ENCODE measurements around the gene PITRM1.
A peak's percentile ranks its signal among the peaks of the same experiment; 100 is the strongest.

The PITRM1 gene

DNA sequence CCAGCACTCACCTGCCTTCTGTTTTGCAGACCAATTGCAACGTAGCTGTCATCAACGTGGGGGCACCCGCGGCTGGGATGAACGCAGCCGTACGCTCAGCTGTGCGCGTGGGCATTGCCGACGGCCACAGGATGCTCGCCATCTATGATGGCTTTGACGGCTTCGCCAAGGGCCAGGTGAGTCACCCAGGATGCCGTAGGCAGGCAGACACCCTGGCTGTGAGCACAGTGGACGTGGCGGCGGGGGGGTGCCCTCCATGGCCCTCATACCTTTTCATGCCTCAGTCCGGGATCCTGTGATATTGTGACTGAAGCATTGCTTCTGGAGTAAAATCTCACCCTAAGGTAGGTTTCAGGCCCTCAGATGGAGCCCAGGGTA lies 59.2 kb downstream of the PITRM1 start:
- Histone ChIP-seq H3K14ac (ENCODE audit: low read length in 2 of 2) (no peak overlapping the region), H3K18ac (ENCODE audit: low read depth in 1 of 2, low read length in 2 of 2) (no peak overlapping the region), H2BK15ac (ENCODE audit: low read depth, poor library complexity, severe bottlenecking) (no peak overlapping the region), H3K4me1 (ENCODE audit: control insufficient read depth, insufficient read depth, low read depth, low read length) (peaks cover 28% of the 10 kb centered on the region), H3K4ac (ENCODE audit: low read depth in 1 of 2, low read length in 2 of 2) (no peak overlapping the region), H2BK12ac (ENCODE audit: low read length in 2 of 2) (no peak overlapping the region), H3K4me2 (ENCODE audit: low read length, poor library complexity, severe bottlenecking) (no peak overlapping the region), H2AK5ac (ENCODE audit: low read length, severe bottlenecking) (no peak overlapping the region), H4K91ac (ENCODE audit: low read length) (no peak overlapping the region), H4K8ac (ENCODE audit: low read length) (no peak overlapping the region), H2BK120ac (ENCODE audit: low read depth, low read length) (no peak overlapping the region), H3K27me3 (ENCODE audit: control insufficient read depth in 1 of 2, insufficient read depth in 1 of 2, low read length in 2 of 2) (no peaks in the 10 kb centered on the region), H3K4me3 (ENCODE audit: insufficient read depth in 1 of 2, low read depth in 1 of 2, low read length in 2 of 2) (no peak overlapping the region), H3K23ac (ENCODE audit: low read length in 2 of 2) (no peak overlapping the region), H3K36me3 (ENCODE audit: control insufficient read depth in 1 of 2, insufficient read depth in 2 of 2, low read depth in 1 of 2, low read length in 2 of 2) (peaks cover 71 to 75% of the 10 kb centered on the region in 2 experiments), H2BK5ac (ENCODE audit: low read depth, low read length, poor library complexity, severe bottlenecking) (no peak overlapping the region), H2AFZ (ENCODE audit: low read depth, low read length) (no peak overlapping the region), H3K9me3 (ENCODE audit: control insufficient read depth, low read length) (no peaks in the 10 kb centered on the region), H3K79me1 (replicated peaks; ENCODE audit: low read length, poor library complexity, severe bottlenecking) (peaks cover 30% of the 10 kb centered on the region), H3K9ac (ENCODE audit: low read length) (no peak overlapping the region), H3K27ac (ENCODE audit: low read length, poor library complexity, severe bottlenecking) (no peak overlapping the region)
- DNase-seq: no peak
- WGBS: 95% methylated on average over 19 of the region's 19 CpGs

DNA sequence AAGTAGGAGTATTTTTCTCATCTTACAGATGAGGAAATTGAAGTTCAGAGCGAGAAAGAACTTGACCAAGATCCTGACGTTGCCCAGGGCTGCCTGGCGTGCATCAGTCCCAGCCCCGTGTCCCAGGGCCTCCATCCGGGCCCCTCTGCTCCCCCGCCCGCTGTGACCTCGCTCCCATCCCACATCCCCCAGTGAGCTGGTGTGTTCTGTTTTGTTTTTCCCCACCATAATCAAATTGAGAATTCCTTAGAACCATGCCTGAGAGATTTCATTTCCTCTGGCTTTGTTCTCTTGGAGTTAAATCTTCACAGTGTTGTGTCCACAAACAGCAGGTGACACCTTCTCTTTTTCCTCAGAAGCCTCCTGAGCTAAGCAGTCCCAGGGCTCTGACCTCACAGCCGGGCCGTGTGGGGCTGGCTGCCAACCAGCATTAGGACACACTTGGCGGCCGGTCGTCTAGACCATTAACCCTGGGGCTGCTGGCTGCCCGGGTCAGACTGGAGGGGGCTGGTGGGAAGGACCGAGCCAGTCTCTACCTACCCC lies 60.9 kb downstream of the PITRM1 start:
- H3K18ac ChIP-seq (ENCODE audit: low read depth in 1 of 2, low read length in 2 of 2): no peak overlapping the region
- H3K27ac ChIP-seq (ENCODE audit: low read length, poor library complexity, severe bottlenecking): peak overlapping the region; percentile 75
- WGBS: 94% methylated on average over 15 of the region's 15 CpGs

DNA sequence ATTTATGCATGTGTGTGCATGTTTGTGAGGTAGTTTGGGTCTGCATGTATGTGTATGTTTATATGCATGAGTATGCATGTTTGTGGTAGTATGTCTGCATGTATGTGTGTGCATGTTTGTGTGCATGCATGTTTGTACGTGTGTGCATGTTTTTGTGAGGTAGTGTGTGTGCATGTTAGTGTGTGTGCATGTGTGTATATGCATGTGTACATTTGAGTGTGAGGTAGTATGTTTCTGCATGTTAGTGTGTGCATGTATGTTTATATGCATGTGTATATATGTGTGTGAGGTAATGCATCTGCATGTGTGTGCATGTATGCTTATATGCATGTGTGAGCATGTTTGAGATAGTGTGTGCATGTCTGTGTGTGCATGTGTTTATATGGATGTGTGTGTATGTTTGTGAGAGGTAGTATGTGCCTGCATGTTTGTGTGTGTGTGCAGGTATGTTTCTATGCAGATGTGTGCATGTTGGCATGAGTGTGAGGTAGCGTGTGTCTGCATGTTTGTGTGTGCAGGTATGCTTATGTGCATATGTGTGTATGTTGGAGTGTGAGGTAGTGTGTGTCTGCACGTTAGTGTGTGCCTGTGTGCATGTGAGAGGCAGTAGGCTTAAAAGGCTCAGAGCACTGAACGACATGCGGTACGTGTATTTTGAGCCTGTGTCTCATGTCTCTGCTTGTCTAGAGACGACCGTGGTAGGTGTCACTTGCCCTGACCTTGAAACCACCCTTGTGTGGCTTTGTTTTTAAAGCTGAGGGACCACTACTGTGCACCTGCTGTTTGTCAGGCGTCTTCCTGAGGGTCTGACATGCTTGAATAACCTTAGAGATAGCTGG lies 61.6 kb downstream of the PITRM1 start:
- no peak for DNase-seq
- H2BK15ac ChIP-seq (ENCODE audit: low read depth, poor library complexity, severe bottlenecking): no peak overlapping the region
- peaks cover 50 to 55% of the 10 kb centered on the region in 2 experiments for H3K36me3 ChIP-seq (ENCODE audit: control insufficient read depth in 1 of 2, insufficient read depth in 2 of 2, low read depth in 1 of 2, low read length in 2 of 2)
- 92% methylated on average over 9 of the region's 9 CpGs for WGBS
- H3K9ac ChIP-seq (ENCODE audit: low read length): no peak overlapping the region
- peaks cover 18% of the 10 kb centered on the region for H3K79me1 ChIP-seq (replicated peaks; ENCODE audit: low read length, poor library complexity, severe bottlenecking)
- no peak overlapping the region for H3K4me2 ChIP-seq (ENCODE audit: low read length, poor library complexity, severe bottlenecking)
- H4K8ac ChIP-seq (ENCODE audit: low read length): no peak overlapping the region
- no peak overlapping the region for H2BK5ac ChIP-seq (ENCODE audit: low read depth, low read length, poor library complexity, severe bottlenecking)
- H2BK12ac ChIP-seq (ENCODE audit: low read length in 2 of 2): no peak overlapping the region
- H4K91ac ChIP-seq (ENCODE audit: low read length): no peak overlapping the region
- no peak overlapping the region for H2AK5ac ChIP-seq (ENCODE audit: low read length, severe bottlenecking)
- peak overlapping the region; percentile 75 for H3K27ac ChIP-seq (ENCODE audit: low read length, poor library complexity, severe bottlenecking)
- H2BK120ac ChIP-seq (ENCODE audit: low read depth, low read length): no peak overlapping the region
- peak overlapping the region in 1 of 2 experiments; percentile 58 for H3K14ac ChIP-seq (ENCODE audit: low read length in 2 of 2)
- H3K4me1 ChIP-seq (ENCODE audit: control insufficient read depth, insufficient read depth, low read depth, low read length): peaks cover 39% of the 10 kb centered on the region
- no peak overlapping the region for H3K4ac ChIP-seq (ENCODE audit: low read depth in 1 of 2, low read length in 2 of 2)
- no peak overlapping the region for H3K4me3 ChIP-seq (ENCODE audit: insufficient read depth in 1 of 2, low read depth in 1 of 2, low read length in 2 of 2)
- H2AFZ ChIP-seq (ENCODE audit: low read depth, low read length): no peak overlapping the region
- H3K23ac ChIP-seq (ENCODE audit: low read length in 2 of 2): no peak overlapping the region
- H3K9me3 ChIP-seq (ENCODE audit: control insufficient read depth, low read length): no peaks in the 10 kb centered on the region
- H3K18ac ChIP-seq (ENCODE audit: low read depth in 1 of 2, low read length in 2 of 2): no peak overlapping the region
- no peaks in the 10 kb centered on the region for H3K27me3 ChIP-seq (ENCODE audit: control insufficient read depth in 1 of 2, insufficient read depth in 1 of 2, low read length in 2 of 2)

More for the DNA sequence above, 60.9 kb downstream of the PITRM1 start:
- Histone ChIP-seq H3K4ac (ENCODE audit: low read depth in 1 of 2, low read length in 2 of 2) (no peak overlapping the region), H3K9me3 (ENCODE audit: control insufficient read depth, low read length) (no peaks in the 10 kb centered on the region), H2AK5ac (ENCODE audit: low read length, severe bottlenecking) (peak overlapping the region; percentile 33), H3K14ac (ENCODE audit: low read length in 2 of 2) (no peak overlapping the region), H3K27me3 (ENCODE audit: control insufficient read depth in 1 of 2, insufficient read depth in 1 of 2, low read length in 2 of 2) (no peaks in the 10 kb centered on the region), H3K79me1 (replicated peaks; ENCODE audit: low read length, poor library complexity, severe bottlenecking) (peaks cover 22% of the 10 kb centered on the region), H2BK15ac (ENCODE audit: low read depth, poor library complexity, severe bottlenecking) (no peak overlapping the region), H3K4me3 (ENCODE audit: insufficient read depth in 1 of 2, low read depth in 1 of 2, low read length in 2 of 2) (no peak overlapping the region), H3K4me1 (ENCODE audit: control insufficient read depth, insufficient read depth, low read depth, low read length) (peaks cover 37% of the 10 kb centered on the region), H2BK12ac (ENCODE audit: low read length in 2 of 2) (no peak overlapping the region), H2BK120ac (ENCODE audit: low read depth, low read length) (no peak overlapping the region), H3K9ac (ENCODE audit: low read length) (no peak overlapping the region), H2BK5ac (ENCODE audit: low read depth, low read length, poor library complexity, severe bottlenecking) (no peak overlapping the region), H3K4me2 (ENCODE audit: low read length, poor library complexity, severe bottlenecking) (no peak overlapping the region), H4K8ac (ENCODE audit: low read length) (no peak overlapping the region), H3K36me3 (ENCODE audit: control insufficient read depth in 1 of 2, insufficient read depth in 2 of 2, low read depth in 1 of 2, low read length in 2 of 2) (peaks cover 57 to 62% of the 10 kb centered on the region in 2 experiments), H3K23ac (ENCODE audit: low read length in 2 of 2) (no peak overlapping the region), H4K91ac (ENCODE audit: low read length) (no peak overlapping the region), H2AFZ (ENCODE audit: low read depth, low read length) (no peak overlapping the region)
- DNase-seq: no peak

DNA sequence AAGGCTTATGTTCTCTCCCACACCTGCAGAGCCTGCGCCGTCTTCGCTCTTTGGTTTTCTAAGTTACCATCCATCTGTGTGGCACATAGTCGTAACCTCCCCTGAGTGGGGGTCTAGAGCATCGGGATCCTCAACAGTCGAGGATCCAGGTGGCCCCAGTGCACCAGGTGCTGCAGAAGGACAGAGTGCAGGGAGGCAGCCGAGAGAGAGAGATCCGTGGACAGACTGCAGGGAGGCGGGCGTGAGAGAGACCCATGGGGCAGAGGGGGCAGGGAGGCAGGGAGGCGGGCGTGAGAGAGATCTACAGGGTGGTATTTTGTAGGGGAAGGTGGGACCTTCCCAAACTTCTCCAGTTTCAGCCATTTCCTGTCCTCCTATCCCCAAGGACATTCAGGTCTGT lies 62.9 kb downstream of the PITRM1 start:
- H3K27me3 ChIP-seq (ENCODE audit: control insufficient read depth in 1 of 2, insufficient read depth in 1 of 2, low read length in 2 of 2): no peaks in the 10 kb centered on the region
- H2BK5ac ChIP-seq (ENCODE audit: low read depth, low read length, poor library complexity, severe bottlenecking): no peak overlapping the region
- H3K4ac ChIP-seq (ENCODE audit: low read depth in 1 of 2, low read length in 2 of 2): no peak overlapping the region
- H4K91ac ChIP-seq (ENCODE audit: low read length): no peak overlapping the region
- H3K27ac ChIP-seq (ENCODE audit: low read length, poor library complexity, severe bottlenecking): no peak overlapping the region
- WGBS: 85% methylated on average over 10 of the region's 12 CpGs
- no peak overlapping the region for H2AFZ ChIP-seq (ENCODE audit: low read depth, low read length)
- H3K79me1 ChIP-seq (replicated peaks; ENCODE audit: low read length, poor library complexity, severe bottlenecking): peaks cover 20% of the 10 kb centered on the region
- peak overlapping the region; percentile 31 for H2AK5ac ChIP-seq (ENCODE audit: low read length, severe bottlenecking)
- H3K4me3 ChIP-seq (ENCODE audit: insufficient read depth in 1 of 2, low read depth in 1 of 2, low read length in 2 of 2): no peak overlapping the region
- DNase-seq: no peak
- no peak overlapping the region for H4K8ac ChIP-seq (ENCODE audit: low read length)
- no peak overlapping the region for H2BK120ac ChIP-seq (ENCODE audit: low read depth, low read length)
- no peak overlapping the region for H2BK15ac ChIP-seq (ENCODE audit: low read depth, poor library complexity, severe bottlenecking)
- peaks cover 52 to 56% of the 10 kb centered on the region in 2 experiments for H3K36me3 ChIP-seq (ENCODE audit: control insufficient read depth in 1 of 2, insufficient read depth in 2 of 2, low read depth in 1 of 2, low read length in 2 of 2)
- H3K4me1 ChIP-seq (ENCODE audit: control insufficient read depth, insufficient read depth, low read depth, low read length): peaks cover 48% of the 10 kb centered on the region
- no peak overlapping the region for H3K9ac ChIP-seq (ENCODE audit: low read length)
- no peaks in the 10 kb centered on the region for H3K9me3 ChIP-seq (ENCODE audit: control insufficient read depth, low read length)
- H3K4me2 ChIP-seq (ENCODE audit: low read length, poor library complexity, severe bottlenecking): no peak overlapping the region
- no peak overlapping the region for H2BK12ac ChIP-seq (ENCODE audit: low read length in 2 of 2)
- H3K14ac ChIP-seq (ENCODE audit: low read length in 2 of 2): no peak overlapping the region
- H3K18ac ChIP-seq (ENCODE audit: low read depth in 1 of 2, low read length in 2 of 2): no peak overlapping the region
- H3K23ac ChIP-seq (ENCODE audit: low read length in 2 of 2): no peak overlapping the region
